CMK (cell line): ENCODE data around the gene LAT.
A peak's percentile ranks its signal among the peaks of the same experiment; 100 is the strongest.
"Not testable (repeated sequence)": the region's sequence is repeated elsewhere in the genome, so short reads cannot be mapped to it uniquely, and the experiment has no call there.

Experiments
- DNase-seq: peaks from one replicate; pipeline ENCODE4 v3.0.0-alpha.2; 2010; ENCODE audit warnings: low read depth

Gene LAT, protein sequence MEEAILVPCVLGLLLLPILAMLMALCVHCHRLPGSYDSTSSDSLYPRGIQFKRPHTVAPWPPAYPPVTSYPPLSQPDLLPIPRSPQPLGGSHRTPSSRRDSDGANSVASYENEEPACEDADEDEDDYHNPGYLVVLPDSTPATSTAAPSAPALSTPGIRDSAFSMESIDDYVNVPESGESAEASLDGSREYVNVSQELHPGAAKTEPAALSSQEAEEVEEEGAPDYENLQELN

DNA sequence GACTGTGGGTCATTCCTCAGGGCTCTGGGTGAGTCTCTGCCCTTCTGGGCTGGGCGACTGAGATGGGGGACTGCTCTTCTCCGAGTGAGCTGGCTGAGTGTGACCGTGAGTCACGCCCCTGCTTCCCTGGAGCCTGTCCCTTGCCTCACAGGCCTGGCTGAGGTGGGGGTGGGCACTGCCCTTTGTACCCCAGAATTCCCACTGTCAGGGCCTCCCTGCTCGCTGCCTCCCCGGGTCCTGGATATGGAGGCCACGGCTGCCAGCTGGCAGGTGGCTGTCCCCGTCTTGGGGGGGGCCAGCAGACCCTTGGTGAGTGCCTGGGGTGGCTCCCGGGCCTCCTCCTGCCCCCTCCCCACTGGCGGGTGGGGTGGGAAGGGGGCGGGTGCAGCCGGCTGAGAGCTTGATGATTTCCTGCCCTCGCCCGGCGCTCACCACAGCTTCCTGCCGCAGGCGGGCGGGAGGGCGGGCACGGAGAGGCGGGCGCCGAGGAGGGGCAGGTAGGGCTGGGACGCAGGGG lies at the start of gene LAT:
Gene LAT, plus strand, starts transcription at position 434 of the 517 bp plus-strand sequence. CDS start 366 bp downstream, outside the sequence.
- peak; percentile 86 for DNase-seq

DNA sequence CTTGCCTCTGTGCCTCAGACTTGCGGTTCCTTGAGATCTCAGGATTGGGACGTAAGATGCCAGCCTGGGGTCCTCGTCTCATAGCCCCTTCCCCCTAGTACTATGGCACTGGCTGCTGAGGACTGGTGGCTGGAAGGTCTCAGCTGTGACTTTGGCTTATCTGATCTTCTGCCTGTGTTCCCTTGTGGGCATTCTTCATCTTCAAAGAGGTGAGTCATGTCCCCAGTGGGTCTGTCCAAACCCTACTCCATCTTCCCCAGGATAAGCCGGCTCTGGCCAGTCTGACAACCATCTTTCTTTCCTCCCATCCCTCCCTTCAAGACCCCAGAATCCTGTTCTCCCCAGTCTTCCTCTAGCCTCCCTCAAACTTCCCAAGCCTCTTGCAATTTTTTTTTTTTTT lies 49.5 kb upstream of the LAT start:
- DNase-seq, result no peak

DNA sequence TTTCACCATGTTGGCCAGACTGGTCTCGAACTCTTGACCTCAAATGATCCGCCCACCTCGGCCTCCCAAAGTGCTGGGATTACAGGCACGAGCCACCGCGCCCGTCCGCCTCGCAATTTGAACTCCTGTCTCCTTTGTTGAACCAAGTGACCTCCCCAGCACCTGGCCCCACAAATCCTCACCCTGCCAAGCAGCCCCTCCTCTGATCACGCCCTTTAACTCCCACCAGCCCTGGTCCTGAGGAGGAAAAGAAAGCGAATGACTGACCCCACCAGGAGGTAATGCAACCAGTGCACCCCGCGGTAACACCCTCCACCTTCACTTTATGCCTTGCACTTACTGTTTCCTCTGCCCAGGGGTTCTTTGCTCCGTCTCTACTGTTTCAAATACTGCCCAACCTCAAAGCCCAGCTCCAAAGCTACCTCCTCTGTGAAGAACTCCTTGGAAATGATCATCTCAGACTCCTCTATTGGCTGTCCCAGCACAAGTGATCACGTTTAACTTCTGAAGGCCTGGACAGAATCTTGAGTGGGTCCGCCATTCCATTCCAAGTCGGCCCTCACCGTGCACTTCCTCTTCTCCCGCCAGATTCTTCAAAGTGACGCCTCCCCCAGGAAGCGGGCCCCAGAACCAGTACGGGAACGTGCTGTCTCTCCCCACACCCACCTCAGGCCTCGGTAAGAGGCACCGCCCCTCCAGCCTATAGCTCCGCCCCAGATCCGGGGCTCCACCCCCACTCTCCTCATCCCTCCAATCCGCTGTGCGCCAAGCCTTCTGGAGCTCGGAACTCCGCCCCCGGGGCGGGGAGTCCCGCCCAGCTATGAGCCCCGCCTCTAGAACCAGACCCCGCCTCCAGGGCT lies 48.7 kb upstream of the LAT start:
- peak; percentile 93 for DNase-seq

DNA sequence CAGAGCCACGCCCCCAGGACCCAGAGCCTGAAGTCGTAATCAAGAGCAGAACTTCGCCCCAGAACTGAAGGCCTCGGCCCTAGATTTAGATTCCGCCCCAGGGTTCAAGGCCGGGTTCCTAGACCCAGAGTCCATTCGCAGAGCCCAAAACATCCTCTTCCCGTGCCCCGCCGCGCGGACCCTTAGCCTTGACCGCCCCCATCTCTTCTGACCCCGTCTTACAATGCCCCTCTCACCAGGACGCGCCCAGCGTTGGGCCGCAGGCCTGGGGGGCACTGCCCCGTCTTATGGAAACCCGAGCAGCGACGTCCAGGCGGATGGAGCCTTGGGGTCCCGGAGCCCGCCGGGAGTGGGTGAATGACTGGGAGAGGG lies 48.1 kb upstream of the LAT start:
- no peak for DNase-seq

DNA sequence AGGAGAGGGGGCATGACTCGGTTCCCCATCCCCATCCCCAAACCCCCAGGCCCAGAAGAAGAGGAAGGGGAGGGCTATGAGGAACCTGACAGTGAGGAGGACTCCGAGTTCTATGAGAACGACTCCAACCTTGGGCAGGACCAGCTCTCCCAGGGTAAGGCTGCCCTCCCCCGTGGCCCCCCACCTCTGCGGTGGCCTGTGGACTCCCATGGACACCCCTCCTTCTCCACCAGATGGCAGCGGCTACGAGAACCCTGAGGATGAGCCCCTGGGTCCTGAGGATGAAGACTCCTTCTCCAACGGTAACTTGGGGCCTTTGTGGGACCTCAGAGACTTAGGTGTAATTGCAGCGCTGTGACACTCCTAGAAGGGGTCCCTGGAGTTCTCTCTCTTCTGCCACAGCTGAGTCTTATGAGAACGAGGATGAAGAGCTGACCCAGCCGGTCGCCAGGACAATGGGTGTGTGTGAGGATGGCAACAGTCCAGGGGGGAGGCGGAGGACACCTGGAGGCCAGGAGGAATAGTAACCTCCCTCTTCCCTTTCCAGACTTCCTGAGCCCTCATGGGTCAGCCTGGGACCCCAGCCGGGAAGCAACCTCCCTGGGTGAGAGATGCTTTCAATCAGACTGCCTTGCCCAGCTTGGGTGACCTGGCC lies 47.5 kb upstream of the LAT start:
- no peak for DNase-seq

DNA sequence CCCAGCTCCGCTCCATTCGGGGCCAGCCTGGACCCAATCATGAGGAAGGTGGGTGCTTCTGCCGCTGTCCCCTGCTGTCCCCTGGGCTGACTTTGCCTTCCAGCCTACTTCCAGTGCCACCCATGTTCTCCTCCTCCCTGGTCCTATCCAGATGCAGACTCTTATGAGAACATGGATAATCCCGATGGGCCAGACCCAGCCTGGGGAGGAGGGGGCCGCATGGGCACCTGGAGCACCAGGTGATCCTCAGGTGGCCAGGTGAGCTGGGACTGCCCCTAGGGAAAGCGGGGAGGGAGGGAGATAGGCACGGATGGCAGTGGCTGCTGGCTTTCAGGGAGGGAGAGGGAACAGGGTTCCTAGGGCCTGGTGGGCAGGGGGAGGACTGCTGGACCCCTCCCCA lies 46.1 kb upstream of the LAT start:
- no peak for DNase-seq

DNA sequence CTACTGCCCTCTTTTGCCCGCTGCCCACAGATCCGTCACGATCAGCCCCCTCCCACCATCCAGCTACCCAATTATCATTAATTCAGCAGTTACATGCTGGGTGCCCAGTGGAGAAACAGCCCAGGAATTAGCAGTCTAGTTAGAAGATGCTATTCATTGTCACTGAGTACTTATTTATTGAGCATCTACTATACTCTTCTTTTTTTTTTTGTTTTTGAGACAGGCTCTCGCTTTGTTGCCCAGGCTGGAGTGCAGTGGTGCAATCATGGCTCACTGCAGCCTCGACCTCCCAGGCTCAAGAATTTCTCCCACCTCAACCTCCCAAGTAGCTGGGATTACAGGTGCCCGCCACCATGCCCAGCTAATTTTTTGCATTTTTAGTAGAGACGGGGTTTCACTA lies 45.0 kb upstream of the LAT start:
- not testable (repeated sequence) for DNase-seq

DNA sequence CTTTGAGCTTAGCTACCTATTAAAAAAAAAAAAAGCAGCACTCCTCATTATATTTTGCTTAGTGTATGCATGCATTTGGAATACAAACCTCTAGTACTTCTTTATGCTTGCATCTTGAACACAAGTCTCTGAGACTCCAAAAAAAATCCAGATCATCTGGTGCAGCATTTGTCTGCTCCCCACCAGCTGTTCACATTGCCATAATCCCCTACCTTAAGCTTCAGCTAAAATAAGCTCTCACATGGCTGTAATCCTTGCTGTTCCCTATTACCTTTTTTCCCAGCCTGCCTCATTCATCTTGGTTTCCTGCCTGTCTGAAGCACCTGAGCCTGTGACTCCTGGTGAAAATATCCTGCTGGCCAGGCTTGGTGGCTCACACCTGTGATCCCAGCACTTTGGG lies 41.6 kb upstream of the LAT start:
- no peak for DNase-seq

DNA sequence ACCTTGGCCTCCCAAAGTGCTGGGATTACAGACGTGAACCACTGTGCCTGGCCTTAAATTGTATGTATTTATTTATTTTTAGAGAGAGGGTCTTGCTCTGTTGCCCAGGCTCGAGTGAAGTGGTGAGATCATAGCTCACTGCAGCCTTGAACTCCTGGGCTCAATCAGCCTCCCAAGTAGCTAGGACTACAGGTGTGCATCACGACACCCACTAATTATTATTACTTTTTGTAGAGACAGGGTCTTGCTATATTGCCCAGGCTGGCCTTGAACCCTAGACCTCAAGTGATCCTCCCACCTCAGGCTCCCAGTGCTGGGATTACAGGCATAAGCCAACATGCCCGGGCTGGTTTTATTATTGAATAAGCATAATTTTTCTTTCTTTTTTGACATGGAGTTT lies 38.2 kb upstream of the LAT start:
- no peak for DNase-seq

DNA sequence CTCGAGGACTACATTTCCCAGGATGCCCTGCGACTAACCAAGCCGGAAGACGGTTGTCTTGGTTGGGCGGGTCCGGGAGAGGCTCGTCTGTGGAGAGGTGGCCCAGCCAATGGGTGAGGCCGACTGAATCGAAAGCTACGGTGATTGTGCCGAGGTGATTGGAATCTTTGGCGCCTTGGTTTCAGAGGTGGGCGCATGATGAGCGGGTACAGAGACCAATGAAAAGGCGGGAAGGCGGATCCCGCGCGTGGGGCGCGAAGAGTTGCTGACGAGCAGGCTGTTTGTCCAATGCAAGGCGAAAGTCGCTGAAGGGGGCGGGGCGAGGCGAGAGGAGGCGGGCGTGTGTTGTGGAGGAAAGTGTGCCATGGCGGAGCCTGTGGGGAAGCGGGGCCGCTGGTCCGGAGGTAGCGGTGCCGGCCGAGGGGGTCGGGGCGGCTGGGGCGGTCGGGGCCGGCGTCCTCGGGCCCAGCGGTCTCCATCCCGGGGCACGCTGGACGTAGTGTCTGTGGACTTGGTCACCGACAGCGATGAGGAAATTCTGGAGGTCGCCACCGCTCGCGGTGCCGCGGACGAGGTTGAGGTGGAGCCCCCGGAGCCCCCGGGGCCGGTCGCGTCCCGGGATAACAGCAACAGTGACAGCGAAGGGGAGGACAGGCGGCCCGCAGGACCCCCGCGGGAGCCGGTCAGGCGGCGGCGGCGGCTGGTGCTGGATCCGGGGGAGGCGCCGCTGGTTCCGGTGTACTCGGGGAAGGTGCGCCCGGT lies 34.0 kb upstream of the LAT start, which contains the start of gene NFATC2IP:
Gene NFATC2IP, plus strand, starts transcription at position 290 of the 762 bp plus-strand sequence. Its CDS starts 75 bp downstream, at position 365.
- DNase-seq, result peak; percentile 99

DNA sequence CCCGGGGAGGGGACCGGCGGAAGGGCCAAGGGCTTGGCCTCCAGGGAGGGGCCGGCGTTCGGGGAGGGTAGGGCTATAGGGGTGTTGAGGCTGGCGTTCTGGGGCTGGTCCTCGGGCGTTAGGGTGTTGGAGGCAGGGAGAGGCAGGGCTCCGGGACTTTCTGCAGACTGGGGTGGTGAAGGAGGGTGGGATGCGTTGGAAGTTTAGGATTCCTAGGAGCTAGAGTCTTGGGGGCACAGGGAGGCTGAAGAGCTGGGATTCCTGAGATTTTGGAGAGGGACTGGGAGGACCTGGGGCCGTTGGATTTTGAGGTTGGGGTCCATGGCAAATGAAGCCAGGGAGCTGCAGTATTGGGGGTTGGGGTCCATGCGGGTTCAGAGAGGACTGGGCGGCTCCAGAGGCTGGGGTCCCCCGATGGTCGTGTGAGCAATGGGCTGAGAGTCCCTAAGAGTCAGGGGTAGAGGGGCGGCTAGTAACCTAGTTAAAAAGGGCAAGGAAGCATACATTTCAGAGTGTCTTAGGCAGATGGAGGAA lies 33.4 kb upstream of the LAT start:
- DNase-seq, result no peak

DNA sequence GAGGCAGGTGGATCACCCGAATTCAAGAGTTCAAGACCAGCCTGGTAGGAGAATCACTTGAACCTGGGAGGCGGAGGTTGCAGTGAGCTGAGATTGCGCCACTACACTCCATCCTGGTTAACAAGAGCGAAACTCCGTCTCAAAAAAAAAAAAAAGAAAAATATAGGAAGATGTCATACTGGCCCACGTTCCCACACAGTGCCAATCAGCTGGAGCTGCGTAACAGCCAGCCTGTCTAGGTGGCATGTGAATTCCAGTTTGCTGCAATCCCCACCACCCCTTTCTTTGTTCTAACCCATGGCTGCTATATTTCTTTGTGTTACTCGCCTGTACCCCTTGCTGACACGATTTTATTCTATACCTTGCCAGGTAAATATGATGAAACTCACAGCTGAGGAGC lies 26.6 kb upstream of the LAT start:
- DNase-seq, result no peak

DNA sequence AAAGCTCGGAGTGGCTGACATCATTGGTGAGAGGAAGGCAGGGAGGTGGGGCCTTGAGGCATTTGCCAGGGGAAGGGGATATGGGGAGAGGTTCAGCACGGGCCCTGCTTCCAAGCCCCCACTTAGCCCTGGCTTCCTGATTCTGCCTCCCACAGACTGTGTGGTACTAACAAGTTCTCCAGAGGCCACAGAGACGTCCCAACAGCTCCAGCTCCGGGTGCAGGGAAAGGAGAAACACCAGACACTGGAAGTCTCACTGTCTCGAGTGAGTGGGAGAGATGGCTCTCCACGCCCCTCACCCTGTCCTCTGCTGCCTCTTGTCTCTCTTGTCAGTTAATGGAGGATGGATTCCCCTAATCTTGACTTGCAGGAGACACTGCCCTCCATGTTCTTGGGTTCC lies 26.0 kb upstream of the LAT start:
- DNase-seq, result no peak

DNA sequence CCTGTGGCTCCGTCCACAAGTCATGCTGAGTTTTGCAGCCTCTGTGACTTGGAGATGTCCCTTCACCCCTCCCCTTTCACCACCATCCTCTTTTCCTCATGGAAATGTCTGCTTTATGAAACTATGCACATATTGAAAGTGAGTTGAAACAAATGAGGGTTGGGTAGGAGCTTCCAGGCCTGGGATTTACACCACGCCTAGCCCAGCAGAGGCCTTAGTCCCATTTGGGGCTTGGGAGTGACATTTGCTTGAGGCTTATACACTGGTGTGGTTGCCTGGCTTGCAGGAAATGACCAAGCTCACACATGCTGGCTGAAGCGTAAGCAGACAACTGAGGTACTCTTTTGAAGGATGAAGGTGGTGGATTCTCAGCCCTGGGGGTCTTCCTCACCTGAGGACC lies 20.8 kb upstream of the LAT start:
- DNase-seq, result no peak

DNA sequence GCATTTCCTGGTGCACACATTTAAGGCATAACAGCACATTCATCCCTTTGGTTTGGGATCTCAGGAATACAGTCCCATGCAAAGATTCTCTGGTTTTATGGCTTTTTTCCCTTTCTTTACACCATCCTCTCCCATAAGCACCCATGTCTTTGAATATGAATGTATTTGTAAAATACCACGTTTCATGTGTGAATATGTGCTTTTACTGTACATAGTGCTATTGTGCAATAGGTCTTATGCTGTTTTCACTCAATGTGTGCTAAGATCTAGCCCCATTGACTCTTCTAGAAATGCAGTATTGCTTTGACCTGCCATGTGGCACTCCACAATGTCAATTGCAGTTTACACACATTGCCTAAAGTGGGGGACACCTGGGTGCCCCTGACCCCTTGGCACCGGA lies 20.4 kb upstream of the LAT start:
- DNase-seq, result no peak

DNA sequence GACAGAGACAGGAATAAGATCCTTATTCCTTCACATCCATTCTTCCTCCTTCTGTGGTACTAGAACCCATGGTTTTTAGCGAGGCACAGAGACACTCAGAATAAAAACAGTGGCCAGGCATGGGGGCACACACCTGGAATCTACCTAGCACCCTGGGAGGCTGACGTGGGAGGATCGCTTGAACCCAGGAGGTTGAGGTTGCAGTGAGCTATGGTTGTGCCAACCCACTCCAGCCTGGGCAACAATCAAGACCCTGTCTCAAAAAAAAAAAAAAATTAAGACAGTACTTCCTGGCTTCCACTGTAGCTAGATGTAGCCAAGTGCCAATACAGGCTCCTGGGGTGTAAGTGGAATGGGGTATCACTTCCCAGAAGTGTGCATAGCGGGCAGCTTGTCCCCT lies 17.7 kb upstream of the LAT start:
- DNase-seq, result no peak

DNA sequence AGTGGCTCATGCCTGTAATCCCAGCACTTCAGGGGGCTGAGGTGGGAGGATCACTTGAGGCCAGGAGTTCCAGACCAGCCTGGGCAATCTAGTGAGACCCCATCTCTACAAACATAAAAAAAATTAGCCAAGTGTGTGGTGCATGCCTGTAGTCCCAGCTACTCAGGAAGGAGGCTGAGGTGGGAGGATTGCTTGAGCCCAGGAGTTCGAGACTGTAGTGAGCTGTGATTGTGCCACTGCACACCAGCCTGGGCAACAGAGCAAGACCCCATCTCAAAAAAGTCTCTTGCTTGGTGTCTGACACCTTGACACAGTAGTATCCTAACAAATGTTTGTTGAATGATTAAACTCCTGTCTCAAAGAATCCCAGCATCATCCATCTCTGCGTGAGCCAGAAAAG lies 15.2 kb upstream of the LAT start:
- not testable (repeated sequence) for DNase-seq

DNA sequence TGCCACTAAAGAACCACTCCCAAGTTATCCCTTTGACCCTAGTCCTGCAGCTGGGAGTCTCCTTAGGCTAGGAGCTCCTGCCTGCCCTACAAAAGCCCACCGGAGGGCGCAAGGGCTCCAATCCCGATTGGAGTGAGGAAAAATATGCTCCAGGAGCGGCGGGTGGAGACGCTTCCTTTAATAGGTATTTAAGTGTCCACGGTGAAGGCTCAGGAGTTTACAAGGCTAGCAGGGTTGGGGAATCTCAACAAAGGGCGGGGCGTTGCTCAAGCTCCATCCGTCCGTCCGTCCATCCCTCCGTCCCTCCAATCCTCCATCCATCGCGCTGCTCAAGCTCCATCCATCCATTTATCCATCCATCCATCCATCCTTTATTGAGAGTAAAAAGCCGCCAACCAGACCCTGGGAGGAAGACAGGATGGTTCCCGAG lies 10.8 kb upstream of the LAT start:
- DNase-seq, result no peak

DNA sequence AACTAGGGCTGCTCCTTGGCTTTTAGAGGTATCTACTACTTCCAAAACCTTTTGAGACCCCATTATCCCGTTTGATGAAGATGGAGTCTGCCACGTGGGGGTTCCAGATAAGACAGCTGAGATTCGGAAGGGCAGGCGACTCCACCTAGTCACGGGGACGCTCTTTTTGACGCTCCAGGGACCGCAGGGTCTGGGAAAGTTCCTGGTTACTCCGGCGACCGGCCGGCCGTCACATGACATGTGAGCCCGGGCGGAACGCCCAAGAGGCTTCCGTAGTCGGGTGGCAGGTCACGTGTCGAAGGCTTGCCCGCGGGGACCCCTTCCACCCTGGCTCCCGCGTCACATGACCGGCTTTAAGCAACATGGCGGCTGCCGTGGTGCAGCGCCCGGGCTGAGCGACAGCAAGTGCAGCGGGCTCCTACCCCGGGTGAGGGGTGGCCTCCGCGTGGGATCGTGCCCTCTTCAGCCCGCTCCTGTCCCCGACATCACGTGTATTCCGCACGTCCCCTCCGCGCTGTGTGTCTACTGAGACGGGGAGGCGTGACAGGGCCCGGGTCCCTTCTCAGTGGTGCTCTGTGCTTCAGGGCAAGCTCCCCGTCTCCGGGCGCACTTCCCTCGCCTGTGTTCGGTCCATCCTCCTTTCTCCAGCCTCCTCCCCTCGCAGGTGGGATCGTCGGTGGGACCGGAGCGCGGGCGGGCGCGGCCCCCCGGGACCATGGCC lies 10.3 kb upstream of the LAT start, which contains the start of gene SPNS1:
Gene SPNS1, plus strand, starts transcription at position 342 of the 721 bp plus-strand sequence. Its CDS starts 374 bp downstream, at position 716.
- peak; percentile 95 for DNase-seq

DNA sequence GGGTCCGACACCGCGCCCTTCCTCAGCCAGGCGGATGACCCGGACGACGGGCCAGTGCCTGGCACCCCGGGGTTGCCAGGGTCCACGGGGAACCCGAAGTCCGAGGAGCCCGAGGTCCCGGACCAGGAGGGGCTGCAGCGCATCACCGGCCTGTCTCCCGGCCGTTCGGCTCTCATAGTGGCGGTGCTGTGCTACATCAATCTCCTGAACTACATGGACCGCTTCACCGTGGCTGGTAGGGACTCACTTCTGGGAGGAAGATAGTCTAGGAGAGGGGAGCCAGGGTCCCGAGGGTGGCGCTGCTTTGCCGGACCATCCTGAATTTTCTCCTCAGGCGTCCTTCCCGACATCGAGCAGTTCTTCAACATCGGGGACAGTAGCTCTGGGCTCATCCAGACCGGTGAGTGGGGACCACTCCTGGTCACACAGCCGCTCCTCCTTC lies 9.7 kb upstream of the LAT start:
- no peak for DNase-seq
